K562 (cell line): ENCODE data around the gene PRODH2. TPM values are rescaled to one million over a fixed set of nuclear protein-coding genes. Genes with fewer than 3 reads are reported as not detected.

ENCODE experiments used
- ATAC-seq: fragments of 200-7000 bp; cut with Tn5 transposase; 3 replicates; pipeline ENCODE4 v1.9.1; 2020; ENCODE audit warnings: moderate library complexity
- BruUV-seq: library from RNA; stranded (reverse); fragments of 400-500 nt; replicated peaks from 2 replicates; lab custom pipeline; 2021; lab: Mats Ljungman, UMichigan
- CTCF ChIA-PET: fragments of 300-600 bp; formaldehyde crosslinking; extraction: SDS; loops from one replicate; lab custom pipeline; 2021; ENCODE audit warnings: low intra/inter-chr PET ratio; lab: Yijun Ruan, JAX
- POLR2A ChIA-PET: fragments of 300-600, 350-650 bp; sonication (Branson Sonifier 250); formaldehyde crosslinking; extraction: SDS; loops from one replicate; lab custom pipeline; 2021; ENCODE audit warnings: antibody characterized with exemption, inconsistent platforms; lab: Yijun Ruan, JAX
- DNase-seq, 4 experiments: peaks; one replicate each; pipeline versions ENCODE4 v3.0.0 to v3.0.0-alpha.2; 2011 to 2018; ENCODE audit warnings: low spot score in 3 of 4, mixed read lengths in 3 of 4; ENCODE audit errors: extremely low read depth in 1 of 4
- FAIRE-seq: peaks from 2 replicates; lab custom pipeline; 2011; peaks lifted over from hg19 to GRCh38; lab: Jason Lieb, UNC
- H2AFZ ChIP-seq: 2 replicates; pipeline ENCODE4 v1.6.0; 2011; ENCODE audit warnings: low read depth, low read length, control low read depth, inconsistent platforms
- H3K27ac ChIP-seq: fragments of 200-600 bp; 3 replicates; pipeline ENCODE4 v1.8.0; 2011; ENCODE audit warnings: low read depth, mild to moderate bottlenecking, control low read depth, inconsistent platforms, low read length, moderate library complexity, mixed read lengths; ENCODE audit errors: extremely low read depth
- H3K27me3 ChIP-seq, 2 experiments: fragments of 300-600 bp in 1 of 2; 2 replicates in 1 of 2; 3 replicates in 1 of 2; pipeline versions ENCODE4 v1.6.0 to v1.8.0; 2011; ENCODE audit warnings: inconsistent platforms in 2 of 2, low read length in 2 of 2, mild to moderate bottlenecking in 1 of 2, mixed read lengths in 1 of 2, moderate library complexity in 1 of 2; ENCODE audit not compliant: control insufficient read depth in 2 of 2, insufficient read depth in 2 of 2
- H3K36me3 ChIP-seq: fragments of 300-600 bp; 3 replicates; pipeline ENCODE4 v1.8.0; 2011; ENCODE audit warnings: mild to moderate bottlenecking, low read length, inconsistent platforms; ENCODE audit not compliant: control insufficient read depth, insufficient read depth
- H3K4me1 ChIP-seq, 2 experiments: fragments of 200-600 bp in 1 of 2; replicated peaks in 1 of 2; 2 replicates in 1 of 2; 3 replicates in 1 of 2; pipeline versions ENCODE4 v1.5.1 to v1.8.0; 2011; ENCODE audit warnings: inconsistent platforms in 2 of 2, low read length in 2 of 2, mild to moderate bottlenecking in 1 of 2, mixed read lengths in 1 of 2, moderate library complexity in 1 of 2; ENCODE audit not compliant: control insufficient read depth in 2 of 2, insufficient read depth in 2 of 2
- H3K4me2 ChIP-seq: 2 replicates; pipeline ENCODE4 v1.6.1; 2011; ENCODE audit warnings: low read length, control low read depth, inconsistent platforms, mixed read lengths; ENCODE audit not compliant: insufficient read depth
- H3K4me3 ChIP-seq: fragments of 200-600 bp; sonication (generic), shearing (Covaris generic); 2 replicates; pipeline ENCODE4 v1.5.1; 2016; ENCODE audit warnings: control low read depth, inconsistent platforms
- H3K79me2 ChIP-seq: fragments of 200-600 bp; 3 replicates; pipeline ENCODE4 v1.8.0; 2011; ENCODE audit warnings: low read length, inconsistent platforms; ENCODE audit not compliant: control insufficient read depth, insufficient read depth
- H3K9ac ChIP-seq, 2 experiments: 2 replicates each; pipeline versions ENCODE4 v1.6.0 to v1.6.1; 2011; ENCODE audit warnings: low read depth in 2 of 2, low read length in 2 of 2, control low read depth in 1 of 2, inconsistent platforms in 1 of 2, mild to moderate bottlenecking in 1 of 2, mixed read lengths in 1 of 2; ENCODE audit not compliant: insufficient read depth in 1 of 2
- H3K9me1 ChIP-seq: one replicate; pipeline ENCODE4 v1.6.0; 2011; ENCODE audit warnings: inconsistent platforms, mild to moderate bottlenecking, low read length, moderate library complexity; ENCODE audit not compliant: control insufficient read depth, insufficient read depth
- H3K9me3 ChIP-seq: replicated peaks from 2 replicates; pipeline ENCODE4 v1.5.1; 2011; ENCODE audit warnings: low read depth, low read length, inconsistent platforms; ENCODE audit not compliant: control insufficient read depth, insufficient read depth
- H4K20me1 ChIP-seq: replicated peaks from 2 replicates; pipeline ENCODE4 v1.6.1; 2011; ENCODE audit warnings: low read length, inconsistent platforms, mixed read lengths; ENCODE audit not compliant: control insufficient read depth, insufficient read depth
- DPF2 ChIP-seq: fragments of 450-650 bp; IDR thresholded peaks from 2 replicates; pipeline ENCODE4 v1.6.1; 2016
- JUN ChIP-seq, 2 experiments: sonication (generic) in 1 of 2; formaldehyde crosslinking in 1 of 2; IDR thresholded peaks; 2 replicates each; pipeline versions ENCODE4 v1.6.1 to v1.8.0; 2012 to 2022; ENCODE audit warnings: borderline replicate concordance in 2 of 2, mild to moderate bottlenecking in 2 of 2, improper control_type of control experiment in 1 of 2, low read depth in 1 of 2, low read length in 1 of 2, missing genetic modification reagents in 1 of 2
- JUND ChIP-seq, 2 experiments: IDR thresholded peaks; 2 replicates in 1 of 2; 3 replicates in 1 of 2; pipeline ENCODE4 v1.6.1; 2011; ENCODE audit warnings: borderline replicate concordance in 2 of 2, low read depth in 2 of 2, low read length in 2 of 2, improper control_type of control experiment in 1 of 2, missing biosample characterization in 1 of 2, missing genetic modification characterization in 1 of 2, missing genetic modification reagents in 1 of 2
- NR2C1 ChIP-seq, 2 experiments: fragments of 450-650 bp; IDR thresholded peaks; 2 replicates each; pipeline ENCODE4 v1.6.1; 2017; ENCODE audit warnings: mild to moderate bottlenecking in 2 of 2, antibody characterized with exemption in 1 of 2, inconsistent platforms in 1 of 2, missing compliant biosample characterization in 1 of 2, missing genetic modification characterization in 1 of 2
- NR2C2 ChIP-seq, 2 experiments: fragments of 200-800 bp in 1 of 2; sonication (Bioruptor generic) in 1 of 2; sonication (generic) in 1 of 2; formaldehyde crosslinking in 1 of 2; IDR thresholded peaks; 2 replicates each; pipeline versions ENCODE4 v1.6.1 to v1.8.0; 2016 to 2022; ENCODE audit warnings: mild to moderate bottlenecking in 1 of 2, missing compliant biosample characterization in 1 of 2, missing genetic modification characterization in 1 of 2, missing genetic modification reagents in 1 of 2
- POLR2G ChIP-seq: fragments of 200-400 bp; formaldehyde crosslinking; IDR thresholded peaks from 2 replicates; pipeline ENCODE4 v1.6.1; 2017; ENCODE audit warnings: low read depth, mild to moderate bottlenecking, antibody characterized with exemption, low read length, moderate library complexity
- RBFOX2 ChIP-seq: fragments of 200-400 bp; formaldehyde crosslinking; IDR thresholded peaks from 2 replicates; pipeline ENCODE4 v1.6.1; 2017; ENCODE audit warnings: low read depth, mild to moderate bottlenecking, low read length, moderate library complexity
- ZNF263 ChIP-seq: sonication (generic); formaldehyde crosslinking; IDR thresholded peaks from 2 replicates; pipeline ENCODE4 v1.8.0; 2022; ENCODE audit warnings: mild to moderate bottlenecking, missing genetic modification reagents, borderline replicate concordance
- WGBS: fragments of 100-300 bp; shearing (Covaris generic); methylation state at CpG from one replicate; pipeline ENCODE4 v1.1.6; 2016; ENCODE audit warnings: low coverage, mixed read lengths; ENCODE audit not compliant: insufficient coverage; ENCODE audit errors: missing lambda C conversion rate; 5-methylcytosine and 5-hydroxymethylcytosine counted together
- in situ Hi-C: fragments of 300-500 bp; cut with MboI; formaldehyde crosslinking; loops from 4 replicates; pipeline ENCODE4 v1.15.0; 2018; ENCODE audit warnings: inconsistent platforms, mixed read lengths
- intact Hi-C: fragments of 100-400 bp; cut with micrococcal nuclease; formaldehyde crosslinking; loops from 2 replicates; pipeline ENCODE4 v1.14.2; 2022
- polyA plus RNA-seq, 8 experiments: library from polyadenylated mRNA; depleted of rRNA in 4 of 8; stranded (reverse) in 5 of 8; unstranded in 3 of 8; fragments of >200 nt; fragmentation: Nextera tagmentation in 2 of 8; fragmentation: Illumina TruSeq in 1 of 8; extraction: Ambion mirVana in 2 of 8; extraction: Trizol in 1 of 8; gene quantifications; 2 replicates each; pipeline versions ENCODE4 v1.2.1 to v1.2.3, GENCODE V29; 2011 to 2014; ENCODE audit warnings: inconsistent platforms in 1 of 8, missing spikeins in 1 of 8
- total RNA-seq, 7 experiments: library from RNA; depleted of rRNA in 6 of 7; stranded (reverse); fragments of >200 nt in 6 of 7; fragmentation: Illumina TruSeq in 2 of 7; extraction: Trizol in 2 of 7; gene quantifications; 2 replicates each; pipeline versions ENCODE4 v1.2.1 to v1.2.3, GENCODE V29; 2011 to 2021; ENCODE audit warnings: low replicate concordance in 1 of 7
- TF ChIP-seq, protein P1 (sequence below), 3 experiments: IDR thresholded peaks in 2 of 3; conservative IDR thresholded peaks in 1 of 3; 2 replicates each; pipeline ENCODE4 v1.5.1; 2011 to 2012; ENCODE audit warnings: low read length in 3 of 3, mild to moderate bottlenecking in 3 of 3, control low read depth in 2 of 3, improper control_type of control experiment in 1 of 3, inconsistent platforms in 1 of 3, low read depth in 1 of 3, mixed read lengths in 1 of 3, moderate library complexity in 1 of 3; ENCODE audit not compliant: insufficient read depth in 2 of 3
- TF ChIP-seq, protein P2 (sequence below), 2 experiments: fragments of 450-650 bp in 1 of 2; sonication (generic) in 1 of 2; formaldehyde crosslinking in 1 of 2; IDR thresholded peaks in 1 of 2; conservative IDR thresholded peaks in 1 of 2; 2 replicates each; pipeline versions ENCODE4 v1.6.1 to v1.8.1; 2016 to 2023; ENCODE audit warnings: mild to moderate bottlenecking in 2 of 2, moderate library complexity in 2 of 2, inconsistent platforms in 1 of 2, missing genetic modification reagents in 1 of 2
- TF ChIP-seq, protein P3 (sequence below): fragments of 250-450 bp; sonication (Bioruptor Pico); IDR thresholded peaks from 2 replicates; pipeline ENCODE4 v1.5.0; 2020; ENCODE audit warnings: mild to moderate bottlenecking, borderline replicate concordance

Gene PRODH2
- total and polyA plus RNA-seq, 9 of the 15 experiments (the other 6 are each of a cell fraction or from before 2014, with no cell fraction given): not detected

DNA sequence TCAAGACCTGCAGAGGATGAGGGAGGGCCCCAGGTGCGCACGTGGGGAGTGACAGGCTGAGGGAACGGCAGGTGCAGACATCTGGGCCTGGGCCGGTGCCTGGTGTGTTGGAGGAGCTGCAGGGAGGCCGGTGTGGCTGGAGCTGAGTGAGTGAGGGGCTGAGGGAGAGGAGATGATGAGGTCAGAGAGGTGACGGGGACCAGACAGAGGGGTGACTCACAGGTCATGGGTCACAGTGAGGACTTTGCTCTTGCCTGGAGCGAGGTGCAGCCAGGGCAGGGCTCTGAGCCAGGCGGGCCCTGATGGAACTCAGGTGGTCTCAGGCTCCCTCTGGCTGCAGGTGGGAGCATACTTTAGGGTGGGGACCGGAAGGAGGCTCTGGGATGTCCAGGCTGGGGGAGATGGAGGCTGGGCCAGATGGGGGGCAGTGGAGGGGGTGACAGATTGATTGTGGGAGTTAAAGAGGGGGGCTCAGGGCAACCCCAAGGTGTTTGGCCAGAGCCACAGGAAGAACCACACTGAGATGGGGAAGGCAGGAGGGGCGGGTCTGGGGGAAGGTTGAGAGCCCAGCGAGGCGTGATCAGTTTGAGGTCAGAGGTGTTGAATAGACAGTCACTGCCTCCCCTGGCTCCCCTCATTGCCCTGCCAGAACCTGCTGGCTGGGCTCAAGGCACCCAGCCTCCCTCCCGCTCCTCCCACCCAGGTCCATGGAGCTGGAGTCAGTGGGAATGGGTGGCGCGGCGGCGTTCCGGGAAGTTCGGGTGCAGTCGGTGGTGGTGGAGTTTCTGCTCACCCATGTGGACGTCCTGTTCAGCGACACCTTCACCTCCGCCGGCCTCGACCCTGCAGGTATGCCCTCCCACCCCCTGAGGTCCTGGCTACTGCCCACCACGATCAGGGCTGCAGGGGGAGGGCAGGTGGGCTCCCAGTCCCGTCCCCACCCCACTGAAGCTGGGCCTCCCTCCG is 28.9 kb downstream of the PRODH2 start:
- H3K27me3 ChIP-seq: no peaks in the 10 kb centered on the region
- H3K9me1 ChIP-seq: no peaks in the 10 kb centered on the region
- H3K27ac ChIP-seq: no peak overlapping the region
- POLR2A ChIA-PET: no interaction called here
- no peaks in the 10 kb centered on the region for H4K20me1 ChIP-seq
- intact Hi-C loops: no loop called here
- no peak for FAIRE-seq
- CTCF ChIA-PET: no interaction called here
- peaks cover 0 to 36% of the 10 kb centered on the region in 2 experiments; a peak in 1 of 5 replicates for H3K4me1 ChIP-seq
- no peak overlapping the region for H2AFZ ChIP-seq
- BruUV-seq: no TSS peak
- peaks cover 14% of the 10 kb centered on the region; the same call in 1 of the 3 replicates for H3K36me3 ChIP-seq
- no peaks in the 10 kb centered on the region for H3K9me3 ChIP-seq
- H3K4me2 ChIP-seq: no peak overlapping the region
- no peaks in the 10 kb centered on the region for H3K79me2 ChIP-seq
- 52% methylated on average over 13 of the region's 28 CpGs for WGBS
- no peak for TF ChIP-seq DPF2
- TF ChIP-seq, protein P1, sequence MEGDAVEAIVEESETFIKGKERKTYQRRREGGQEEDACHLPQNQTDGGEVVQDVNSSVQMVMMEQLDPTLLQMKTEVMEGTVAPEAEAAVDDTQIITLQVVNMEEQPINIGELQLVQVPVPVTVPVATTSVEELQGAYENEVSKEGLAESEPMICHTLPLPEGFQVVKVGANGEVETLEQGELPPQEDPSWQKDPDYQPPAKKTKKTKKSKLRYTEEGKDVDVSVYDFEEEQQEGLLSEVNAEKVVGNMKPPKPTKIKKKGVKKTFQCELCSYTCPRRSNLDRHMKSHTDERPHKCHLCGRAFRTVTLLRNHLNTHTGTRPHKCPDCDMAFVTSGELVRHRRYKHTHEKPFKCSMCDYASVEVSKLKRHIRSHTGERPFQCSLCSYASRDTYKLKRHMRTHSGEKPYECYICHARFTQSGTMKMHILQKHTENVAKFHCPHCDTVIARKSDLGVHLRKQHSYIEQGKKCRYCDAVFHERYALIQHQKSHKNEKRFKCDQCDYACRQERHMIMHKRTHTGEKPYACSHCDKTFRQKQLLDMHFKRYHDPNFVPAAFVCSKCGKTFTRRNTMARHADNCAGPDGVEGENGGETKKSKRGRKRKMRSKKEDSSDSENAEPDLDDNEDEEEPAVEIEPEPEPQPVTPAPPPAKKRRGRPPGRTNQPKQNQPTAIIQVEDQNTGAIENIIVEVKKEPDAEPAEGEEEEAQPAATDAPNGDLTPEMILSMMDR (IDR thresholded peaks at IDR 0.05 in 2 of 3, conservative IDR thresholded peaks at IDR 0.05 in 1 of 3; ENCODE audit: insufficient read depth in 2 of 3, low read depth in 1 of 3, low read length in 3 of 3): peak in 2 of 3 experiments; percentile 18 to 21; a peak in 2 of 6 replicates
- peak; percentile 83 for TF ChIP-seq ZNF263
- 0 out of 2 replicates have a peak, but pooled peaks have one; percentile 18 for TF ChIP-seq NR2C2 (CRISPR knock-in tag; IDR thresholded peaks at IDR 0.05)
- TF ChIP-seq NR2C2 (tag; IDR thresholded peaks at IDR 0.05): no peak
- TF ChIP-seq, protein P2, sequence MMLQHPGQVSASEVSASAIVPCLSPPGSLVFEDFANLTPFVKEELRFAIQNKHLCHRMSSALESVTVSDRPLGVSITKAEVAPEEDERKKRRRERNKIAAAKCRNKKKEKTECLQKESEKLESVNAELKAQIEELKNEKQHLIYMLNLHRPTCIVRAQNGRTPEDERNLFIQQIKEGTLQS (IDR thresholded peaks at IDR 0.05): peak; percentile 70
- TF ChIP-seq, protein P2 (CRISPR knock-in tag; conservative IDR thresholded peaks at IDR 0.05): no peak
- TF ChIP-seq NR2C1 (IDR thresholded peaks at IDR 0.05): peak; percentile 67; the same call in 1 of the 2 replicates
- TF ChIP-seq NR2C1 (tag; IDR thresholded peaks at IDR 0.05): peak; percentile 63
- TF ChIP-seq RBFOX2: peak; percentile 45; the same call in 1 of the 2 replicates
- TF ChIP-seq POLR2G: peak; percentile 18; the same call in 1 of the 2 replicates
- TF ChIP-seq JUN (IDR thresholded peaks at IDR 0.05; ENCODE audit: borderline replicate concordance, low read depth, low read length): peak; percentile 48; the same call in 1 of the 2 replicates
- TF ChIP-seq JUN (CRISPR knock-in tag; IDR thresholded peaks at IDR 0.05; ENCODE audit: borderline replicate concordance): no peak
- TF ChIP-seq JUND (IDR thresholded peaks at IDR 0.05; ENCODE audit: borderline replicate concordance, low read depth, low read length): peak; percentile 64
- TF ChIP-seq JUND (tag; IDR thresholded peaks at IDR 0.05; ENCODE audit: borderline replicate concordance, low read depth, low read length): no peak; the same call in 2 of the 3 replicates
- TF ChIP-seq, protein P3, sequence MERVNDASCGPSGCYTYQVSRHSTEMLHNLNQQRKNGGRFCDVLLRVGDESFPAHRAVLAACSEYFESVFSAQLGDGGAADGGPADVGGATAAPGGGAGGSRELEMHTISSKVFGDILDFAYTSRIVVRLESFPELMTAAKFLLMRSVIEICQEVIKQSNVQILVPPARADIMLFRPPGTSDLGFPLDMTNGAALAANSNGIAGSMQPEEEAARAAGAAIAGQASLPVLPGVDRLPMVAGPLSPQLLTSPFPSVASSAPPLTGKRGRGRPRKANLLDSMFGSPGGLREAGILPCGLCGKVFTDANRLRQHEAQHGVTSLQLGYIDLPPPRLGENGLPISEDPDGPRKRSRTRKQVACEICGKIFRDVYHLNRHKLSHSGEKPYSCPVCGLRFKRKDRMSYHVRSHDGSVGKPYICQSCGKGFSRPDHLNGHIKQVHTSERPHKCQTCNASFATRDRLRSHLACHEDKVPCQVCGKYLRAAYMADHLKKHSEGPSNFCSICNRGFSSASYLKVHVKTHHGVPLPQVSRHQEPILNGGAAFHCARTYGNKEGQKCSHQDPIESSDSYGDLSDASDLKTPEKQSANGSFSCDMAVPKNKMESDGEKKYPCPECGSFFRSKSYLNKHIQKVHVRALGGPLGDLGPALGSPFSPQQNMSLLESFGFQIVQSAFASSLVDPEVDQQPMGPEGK (CRISPR knock-in tag): no peak
- peak; percentile 61 for ATAC-seq
- in situ Hi-C loops: no loop called here
- peak in 1 of 4 experiments; percentile 17 for DNase-seq
- no peak overlapping the region for H3K4me3 ChIP-seq
- H3K9ac ChIP-seq: peak overlapping the region in 1 of 2 experiments; percentile 17; a peak in 1 of 4 replicates
